GM23338 (cell line): ENCODE measurements around the gene SPATA20.

Experiments used
- EZH2 ChIP-seq: fragments of 200-600 bp; sonication (generic); IDR thresholded peaks from one replicate; pipeline ENCODE4 v1.8.0; 2017; ENCODE audit warnings: antibody characterized with exemption, mild to moderate bottlenecking, low read depth; ENCODE audit not compliant: unreplicated experiment
- EZH2phosphoT487 ChIP-seq: fragments of 200-600 bp; sonication (generic); IDR thresholded peaks from one replicate; pipeline ENCODE4 v1.8.1; 2018; ENCODE audit warnings: antibody characterized with exemption; ENCODE audit not compliant: unreplicated experiment
- JUNB ChIP-seq: IDR thresholded peaks from one replicate; pipeline ENCODE4 v1.6.1; 2016; ENCODE audit warnings: antibody characterized with exemption; ENCODE audit not compliant: unreplicated experiment
- POLR2AphosphoS5 ChIP-seq: IDR thresholded peaks from 2 replicates; pipeline ENCODE4 v1.6.1; 2016; ENCODE audit warnings: antibody characterized with exemption, low read depth
- TF ChIP-seq, protein P1 (sequence below), 2 experiments: fragments of 200-600 bp in 1 of 2; sonication (generic) in 1 of 2; conservative IDR thresholded peaks; 2 replicates each; pipeline versions ENCODE4 v1.5.1 to v1.6.1; 2016 to 2017; ENCODE audit warnings: antibody characterized with exemption in 2 of 2, low read depth in 2 of 2, mild to moderate bottlenecking in 2 of 2, moderate library complexity in 1 of 2
- TF ChIP-seq, protein P2 (sequence below): IDR thresholded peaks from 2 replicates; pipeline ENCODE4 v1.6.1; 2016; ENCODE audit warnings: antibody characterized with exemption
- TF ChIP-seq, protein P3 (sequence below): IDR thresholded peaks from one replicate; pipeline ENCODE4 v1.6.1; 2018; ENCODE audit warnings: antibody characterized with exemption; ENCODE audit not compliant: unreplicated experiment

DNA sequence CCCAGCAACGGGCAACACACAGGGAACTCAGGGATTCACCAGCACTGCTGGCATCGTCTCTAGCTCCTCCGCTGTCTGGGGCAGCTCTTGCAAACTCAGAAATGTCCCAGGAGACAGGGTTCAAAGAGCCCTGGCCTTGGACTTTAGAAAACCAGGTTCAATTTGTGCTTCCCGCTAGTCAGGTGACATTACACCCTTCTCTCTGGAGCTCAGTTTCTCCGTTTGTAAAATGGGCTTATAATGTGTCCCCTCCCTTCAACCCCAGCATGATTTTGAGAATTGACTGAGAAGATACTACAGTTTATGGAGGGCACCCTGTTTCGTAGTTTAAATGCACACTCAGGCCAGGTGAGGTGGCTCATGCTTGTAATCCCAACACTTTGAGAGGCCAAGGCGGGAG lies 40.7 kb upstream of the SPATA20 start:
- TF ChIP-seq, protein P1, sequence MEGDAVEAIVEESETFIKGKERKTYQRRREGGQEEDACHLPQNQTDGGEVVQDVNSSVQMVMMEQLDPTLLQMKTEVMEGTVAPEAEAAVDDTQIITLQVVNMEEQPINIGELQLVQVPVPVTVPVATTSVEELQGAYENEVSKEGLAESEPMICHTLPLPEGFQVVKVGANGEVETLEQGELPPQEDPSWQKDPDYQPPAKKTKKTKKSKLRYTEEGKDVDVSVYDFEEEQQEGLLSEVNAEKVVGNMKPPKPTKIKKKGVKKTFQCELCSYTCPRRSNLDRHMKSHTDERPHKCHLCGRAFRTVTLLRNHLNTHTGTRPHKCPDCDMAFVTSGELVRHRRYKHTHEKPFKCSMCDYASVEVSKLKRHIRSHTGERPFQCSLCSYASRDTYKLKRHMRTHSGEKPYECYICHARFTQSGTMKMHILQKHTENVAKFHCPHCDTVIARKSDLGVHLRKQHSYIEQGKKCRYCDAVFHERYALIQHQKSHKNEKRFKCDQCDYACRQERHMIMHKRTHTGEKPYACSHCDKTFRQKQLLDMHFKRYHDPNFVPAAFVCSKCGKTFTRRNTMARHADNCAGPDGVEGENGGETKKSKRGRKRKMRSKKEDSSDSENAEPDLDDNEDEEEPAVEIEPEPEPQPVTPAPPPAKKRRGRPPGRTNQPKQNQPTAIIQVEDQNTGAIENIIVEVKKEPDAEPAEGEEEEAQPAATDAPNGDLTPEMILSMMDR (conservative IDR thresholded peaks at IDR 0.05; ENCODE audit: low read depth in 2 of 2), result no peak
- TF ChIP-seq EZH2phosphoT487 (no peak), EZH2 (no peak), JUNB (no peak), POLR2AphosphoS5 (no peak)
- TF ChIP-seq, protein P2, sequence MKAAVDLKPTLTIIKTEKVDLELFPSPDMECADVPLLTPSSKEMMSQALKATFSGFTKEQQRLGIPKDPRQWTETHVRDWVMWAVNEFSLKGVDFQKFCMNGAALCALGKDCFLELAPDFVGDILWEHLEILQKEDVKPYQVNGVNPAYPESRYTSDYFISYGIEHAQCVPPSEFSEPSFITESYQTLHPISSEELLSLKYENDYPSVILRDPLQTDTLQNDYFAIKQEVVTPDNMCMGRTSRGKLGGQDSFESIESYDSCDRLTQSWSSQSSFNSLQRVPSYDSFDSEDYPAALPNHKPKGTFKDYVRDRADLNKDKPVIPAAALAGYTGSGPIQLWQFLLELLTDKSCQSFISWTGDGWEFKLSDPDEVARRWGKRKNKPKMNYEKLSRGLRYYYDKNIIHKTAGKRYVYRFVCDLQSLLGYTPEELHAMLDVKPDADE, result no peak
- TF ChIP-seq, protein P3, sequence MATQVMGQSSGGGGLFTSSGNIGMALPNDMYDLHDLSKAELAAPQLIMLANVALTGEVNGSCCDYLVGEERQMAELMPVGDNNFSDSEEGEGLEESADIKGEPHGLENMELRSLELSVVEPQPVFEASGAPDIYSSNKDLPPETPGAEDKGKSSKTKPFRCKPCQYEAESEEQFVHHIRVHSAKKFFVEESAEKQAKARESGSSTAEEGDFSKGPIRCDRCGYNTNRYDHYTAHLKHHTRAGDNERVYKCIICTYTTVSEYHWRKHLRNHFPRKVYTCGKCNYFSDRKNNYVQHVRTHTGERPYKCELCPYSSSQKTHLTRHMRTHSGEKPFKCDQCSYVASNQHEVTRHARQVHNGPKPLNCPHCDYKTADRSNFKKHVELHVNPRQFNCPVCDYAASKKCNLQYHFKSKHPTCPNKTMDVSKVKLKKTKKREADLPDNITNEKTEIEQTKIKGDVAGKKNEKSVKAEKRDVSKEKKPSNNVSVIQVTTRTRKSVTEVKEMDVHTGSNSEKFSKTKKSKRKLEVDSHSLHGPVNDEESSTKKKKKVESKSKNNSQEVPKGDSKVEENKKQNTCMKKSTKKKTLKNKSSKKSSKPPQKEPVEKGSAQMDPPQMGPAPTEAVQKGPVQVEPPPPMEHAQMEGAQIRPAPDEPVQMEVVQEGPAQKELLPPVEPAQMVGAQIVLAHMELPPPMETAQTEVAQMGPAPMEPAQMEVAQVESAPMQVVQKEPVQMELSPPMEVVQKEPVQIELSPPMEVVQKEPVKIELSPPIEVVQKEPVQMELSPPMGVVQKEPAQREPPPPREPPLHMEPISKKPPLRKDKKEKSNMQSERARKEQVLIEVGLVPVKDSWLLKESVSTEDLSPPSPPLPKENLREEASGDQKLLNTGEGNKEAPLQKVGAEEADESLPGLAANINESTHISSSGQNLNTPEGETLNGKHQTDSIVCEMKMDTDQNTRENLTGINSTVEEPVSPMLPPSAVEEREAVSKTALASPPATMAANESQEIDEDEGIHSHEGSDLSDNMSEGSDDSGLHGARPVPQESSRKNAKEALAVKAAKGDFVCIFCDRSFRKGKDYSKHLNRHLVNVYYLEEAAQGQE, result no peak
